Peyer's patch (tissue), 4 donors: Measurements from ENCODE around the gene IDNK.

ENCODE experiments used
- CTCF ChIP-seq, 6 experiments: fragments of 450-650 bp in 4 of 6; fragments of 200-600 bp in 2 of 6; sonication (generic) in 1 of 6; IDR thresholded peaks; one replicate each; pipeline ENCODE4 v1.5.1; 2017 to 2019; ENCODE audit warnings: antibody characterized with exemption in 6 of 6, mild to moderate bottlenecking in 3 of 6, moderate library complexity in 1 of 6
- POLR2A ChIP-seq, 2 donors: fragments of 450-650 bp; IDR thresholded peaks; one replicate each; pipeline ENCODE4 v1.5.1; 2017; ENCODE audit warnings: antibody characterized with exemption in 2 of 2, mild to moderate bottlenecking in 2 of 2, moderate library complexity in 2 of 2

GRCh38 chr9:83601463-83601862 lies 21.5 kb upstream of the IDNK start:
- TF ChIP-seq POLR2A (IDR thresholded peaks at IDR 0.05) = no peak
- no peak for TF ChIP-seq CTCF (IDR thresholded peaks at IDR 0.05)
